ENCODE data around the gene ACSS1.
A peak's percentile ranks its signal among the peaks of the same experiment; 100 is the strongest.

ACSS1 gene

GRCh38 chr20:25058051-25058846 is at the start of gene ACSS1:
TSS of gene ACSS1 (minus strand) at chr20:25058139. CDS start at chr20:25058102, 37 bp downstream.
- peak; percentile 44 to 59 for DNase-seq (ENCODE audit: low read depth in 2 of 2)

GRCh38 chr20:25103526-25103925 is 45.6 kb upstream of the ACSS1 start:
- no peak for DNase-seq (ENCODE audit: low read depth in 2 of 2)

GRCh38 chr20:25100914-25101313 is 43.0 kb upstream of the ACSS1 start:
- no peak for DNase-seq (ENCODE audit: low read depth in 2 of 2)

GRCh38 chr20:25099601-25100140 is 41.7 kb upstream of the ACSS1 start:
- DNase-seq (ENCODE audit: low read depth in 2 of 2): no peak

GRCh38 chr20:25097498-25097897 is 39.6 kb upstream of the ACSS1 start:
- no peak for DNase-seq (ENCODE audit: low read depth in 2 of 2)

GRCh38 chr20:25090492-25091429 is 32.8 kb upstream of the ACSS1 start:
- peak; percentile 19 to 43 for DNase-seq (ENCODE audit: low read depth in 2 of 2)

- no peak for DNase-seq (ENCODE audit: low read depth in 2 of 2)
Measured at GRCh38 chr20:25089662-25090061, 31.7 kb upstream of the ACSS1 start.

GRCh38 chr20:25089096-25089495 is 31.2 kb upstream of the ACSS1 start:
- DNase-seq (ENCODE audit: low read depth in 2 of 2): no peak

- DNase-seq (ENCODE audit: low read depth in 2 of 2): no peak
Measured at GRCh38 chr20:25088267-25088666, 30.3 kb upstream of the ACSS1 start.

GRCh38 chr20:25087186-25087929 is 29.4 kb upstream of the ACSS1 start:
- DNase-seq (ENCODE audit: low read depth in 2 of 2): no peak

- no peak for DNase-seq (ENCODE audit: low read depth in 2 of 2)
Measured at GRCh38 chr20:25085756-25086495, 28.0 kb upstream of the ACSS1 start.

GRCh38 chr20:25084626-25085187 is 26.8 kb upstream of the ACSS1 start:
- DNase-seq (ENCODE audit: low read depth in 2 of 2): no peak

GRCh38 chr20:25083773-25084625 is 26.1 kb upstream of the ACSS1 start:
- DNase-seq (ENCODE audit: low read depth in 2 of 2): no peak

- DNase-seq (ENCODE audit: low read depth in 2 of 2): no peak
Measured at GRCh38 chr20:25083141-25083772, 25.3 kb upstream of the ACSS1 start.

GRCh38 chr20:25082498-25082873 is 24.5 kb upstream of the ACSS1 start:
- no peak for DNase-seq (ENCODE audit: low read depth in 2 of 2)

- DNase-seq (ENCODE audit: low read depth in 2 of 2): no peak
Measured at GRCh38 chr20:25081730-25082497, 24.0 kb upstream of the ACSS1 start, which contains the start of gene VSX1. TSS of gene VSX1 (minus strand) at chr20:25082141. CDS start at chr20:25082096, 45 bp downstream.

GRCh38 chr20:25081065-25081729 is 23.3 kb upstream of the ACSS1 start:
- no peak for DNase-seq (ENCODE audit: low read depth in 2 of 2)

GRCh38 chr20:25079171-25079570 is 21.2 kb upstream of the ACSS1 start:
- DNase-seq (ENCODE audit: low read depth in 2 of 2): no peak

All from activated CD8-positive, alpha-beta memory T cell treated with anti-CD3 and anti-CD28 coated beads for 4 hours (primary cell).